Stimulated activated CD4-positive, alpha-beta T cell treated with anti-CD3 and anti-CD28 coated beads, TNF-alpha, amount 100 ng/mL, for 24 hours (primary cell): ENCODE data around the gene KRTAP10-3.

ENCODE experiments used
- DNase-seq, 3 experiments: peaks; one replicate each; pipeline ENCODE4 v3.0.0-alpha.2; 2020; ENCODE audit warnings: low read depth in 3 of 3

The KRTAP10-3 gene

GRCh38 chr21:44529503-44530125 is 29.0 kb downstream of the KRTAP10-3 start:
- DNase-seq, result no peak

- no peak for DNase-seq
Measured at GRCh38 chr21:44529011-44529421, 29.6 kb downstream of the KRTAP10-3 start.

GRCh38 chr21:44528634-44528995 is 30.0 kb downstream of the KRTAP10-3 start:
- DNase-seq, result no peak

- no peak for DNase-seq
Measured at GRCh38 chr21:44527983-44528633, 30.5 kb downstream of the KRTAP10-3 start.

GRCh38 chr21:44527156-44527982 is 31.2 kb downstream of the KRTAP10-3 start:
- no peak for DNase-seq

GRCh38 chr21:44526096-44526997 is 32.2 kb downstream of the KRTAP10-3 start:
- no peak for DNase-seq

- DNase-seq, result no peak
Measured at GRCh38 chr21:44525391-44526095, 33.1 kb downstream of the KRTAP10-3 start.

GRCh38 chr21:44524414-44525371 is 33.9 kb downstream of the KRTAP10-3 start:
- DNase-seq, result no peak

GRCh38 chr21:44523567-44524413 is 34.8 kb downstream of the KRTAP10-3 start:
- no peak for DNase-seq

- DNase-seq, result no peak
Measured at GRCh38 chr21:44522753-44523204, 35.8 kb downstream of the KRTAP10-3 start.

GRCh38 chr21:44521928-44522752 is 36.5 kb downstream of the KRTAP10-3 start:
- no peak for DNase-seq

- DNase-seq, result no peak
Measured at GRCh38 chr21:44521301-44521927, 37.2 kb downstream of the KRTAP10-3 start.

- DNase-seq, result no peak
Measured at GRCh38 chr21:44520326-44521300, 38.0 kb downstream of the KRTAP10-3 start.

GRCh38 chr21:44519346-44520325 is 39.0 kb downstream of the KRTAP10-3 start:
- no peak for DNase-seq

- DNase-seq, result no peak
Measured at GRCh38 chr21:44518686-44519085, 39.9 kb downstream of the KRTAP10-3 start.
